ENCODE results near the gene TNFAIP3. TPM values are rescaled to one million over a fixed set of nuclear protein-coding genes. Genes with fewer than 3 reads are reported as not detected.

The TNFAIP3 gene
- total RNA-seq, 1 donor from 2014 or later = 3.6 TPM

DNA sequence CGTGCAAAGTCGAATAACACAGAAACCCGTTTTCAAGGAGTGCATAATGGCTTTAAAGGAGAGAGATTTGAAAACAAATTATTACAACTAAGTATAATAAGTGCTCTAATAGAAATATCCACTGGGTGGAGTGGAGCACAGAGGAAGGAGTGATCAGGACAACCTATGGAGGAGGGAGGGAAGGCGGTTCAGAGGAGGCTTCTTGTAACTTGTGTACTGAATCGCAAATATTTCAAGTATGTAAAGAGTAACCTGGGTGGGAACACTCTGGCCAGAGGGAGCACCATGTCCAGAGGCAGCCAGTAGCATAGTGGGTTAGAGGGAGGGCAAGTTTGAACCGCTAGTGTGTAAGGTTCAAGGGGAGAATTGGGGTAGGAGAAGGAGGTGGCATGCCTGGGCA, 21.6 kb upstream of the TNFAIP3 start:
- DNase-seq (ENCODE audit: low spot score, unreplicated experiment) = no peak
- TF ChIP-seq, protein P1, sequence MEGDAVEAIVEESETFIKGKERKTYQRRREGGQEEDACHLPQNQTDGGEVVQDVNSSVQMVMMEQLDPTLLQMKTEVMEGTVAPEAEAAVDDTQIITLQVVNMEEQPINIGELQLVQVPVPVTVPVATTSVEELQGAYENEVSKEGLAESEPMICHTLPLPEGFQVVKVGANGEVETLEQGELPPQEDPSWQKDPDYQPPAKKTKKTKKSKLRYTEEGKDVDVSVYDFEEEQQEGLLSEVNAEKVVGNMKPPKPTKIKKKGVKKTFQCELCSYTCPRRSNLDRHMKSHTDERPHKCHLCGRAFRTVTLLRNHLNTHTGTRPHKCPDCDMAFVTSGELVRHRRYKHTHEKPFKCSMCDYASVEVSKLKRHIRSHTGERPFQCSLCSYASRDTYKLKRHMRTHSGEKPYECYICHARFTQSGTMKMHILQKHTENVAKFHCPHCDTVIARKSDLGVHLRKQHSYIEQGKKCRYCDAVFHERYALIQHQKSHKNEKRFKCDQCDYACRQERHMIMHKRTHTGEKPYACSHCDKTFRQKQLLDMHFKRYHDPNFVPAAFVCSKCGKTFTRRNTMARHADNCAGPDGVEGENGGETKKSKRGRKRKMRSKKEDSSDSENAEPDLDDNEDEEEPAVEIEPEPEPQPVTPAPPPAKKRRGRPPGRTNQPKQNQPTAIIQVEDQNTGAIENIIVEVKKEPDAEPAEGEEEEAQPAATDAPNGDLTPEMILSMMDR (IDR thresholded peaks at IDR 0.05; ENCODE audit: unreplicated experiment) = no peak
- peaks cover 8% of the 10 kb centered on the region for H3K9me3 Mint-ChIP-seq (ENCODE audit: low read depth)
- no peaks in the 10 kb centered on the region for H3K36me3 Mint-ChIP-seq (ENCODE audit: insufficient read depth)
- no peaks in the 10 kb centered on the region for H3K4me1 Mint-ChIP-seq (ENCODE audit: low read depth)
- H3K27ac Mint-ChIP-seq = no peak overlapping the region
- H3K27me3 Mint-ChIP-seq = peaks cover 2% of the 10 kb centered on the region
- H3K4me3 Mint-ChIP-seq (ENCODE audit: low read depth) = no peak overlapping the region

DNA sequence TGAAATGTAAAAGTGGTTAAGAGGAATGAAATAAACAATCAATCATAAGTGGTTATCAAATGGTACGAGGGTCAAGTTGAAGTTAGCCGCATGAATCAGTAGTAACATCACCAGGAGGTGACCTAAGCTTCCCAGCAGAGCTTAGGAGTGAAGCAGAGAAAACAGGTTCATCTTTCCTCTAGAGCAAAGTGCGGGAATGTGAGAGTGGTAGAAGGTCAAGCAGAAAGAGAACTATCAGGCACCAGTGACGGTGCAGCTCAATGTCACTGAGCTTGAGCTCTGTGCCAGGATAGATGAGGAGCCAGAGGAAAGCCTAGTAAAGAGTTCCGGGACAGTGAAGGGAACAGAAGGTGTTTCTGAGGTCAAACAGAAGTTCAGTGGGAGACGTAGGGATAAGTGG, 20.8 kb upstream of the TNFAIP3 start:
- H3K27me3 Mint-ChIP-seq = peaks cover 2% of the 10 kb centered on the region
- no peak for DNase-seq (ENCODE audit: low spot score, unreplicated experiment)
- H3K4me1 Mint-ChIP-seq (ENCODE audit: low read depth) = no peaks in the 10 kb centered on the region
- no peak overlapping the region for H3K27ac Mint-ChIP-seq
- no peak overlapping the region for H3K4me3 Mint-ChIP-seq (ENCODE audit: low read depth)
- H3K9me3 Mint-ChIP-seq (ENCODE audit: low read depth) = peaks cover under 1% of the 10 kb centered on the region
- TF ChIP-seq, protein P1 (IDR thresholded peaks at IDR 0.05; ENCODE audit: unreplicated experiment) = no peak
- H3K36me3 Mint-ChIP-seq (ENCODE audit: insufficient read depth) = no peaks in the 10 kb centered on the region

DNA sequence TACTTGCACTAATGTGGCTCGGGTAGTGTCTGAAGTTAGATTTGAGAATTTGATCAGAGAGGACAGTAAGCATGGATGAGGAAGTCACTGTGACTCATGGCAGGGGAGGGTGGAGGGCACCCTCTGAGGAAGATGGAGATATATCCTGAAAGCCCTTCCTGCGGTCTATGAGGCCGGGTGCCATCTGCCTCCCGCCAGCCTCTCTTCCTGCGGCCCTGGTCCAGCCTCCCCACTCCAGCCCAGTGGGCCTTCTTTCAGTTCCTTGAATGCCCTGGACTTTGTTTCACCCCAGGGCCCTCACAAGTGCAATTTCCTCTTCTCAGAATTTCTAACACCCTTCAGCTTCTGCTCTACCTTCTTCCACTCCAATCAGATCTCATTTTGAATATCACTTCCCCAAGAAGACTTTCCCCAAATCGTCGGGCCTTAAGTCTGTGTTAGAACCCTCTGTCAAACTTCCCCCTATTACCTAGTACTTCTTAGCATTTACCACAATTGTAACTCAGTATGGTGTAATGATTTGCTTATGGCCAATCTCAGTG, 20.2 kb upstream of the TNFAIP3 start:
- no peak overlapping the region for H3K4me3 Mint-ChIP-seq (ENCODE audit: low read depth)
- no peaks in the 10 kb centered on the region for H3K4me1 Mint-ChIP-seq (ENCODE audit: low read depth)
- H3K27ac Mint-ChIP-seq = no peak overlapping the region
- no peak for DNase-seq (ENCODE audit: low spot score, unreplicated experiment)
- H3K9me3 Mint-ChIP-seq (ENCODE audit: low read depth) = no peaks in the 10 kb centered on the region
- no peaks in the 10 kb centered on the region for H3K36me3 Mint-ChIP-seq (ENCODE audit: insufficient read depth)
- peaks cover 2% of the 10 kb centered on the region for H3K27me3 Mint-ChIP-seq
- TF ChIP-seq, protein P1 (IDR thresholded peaks at IDR 0.05; ENCODE audit: unreplicated experiment) = no peak

DNA sequence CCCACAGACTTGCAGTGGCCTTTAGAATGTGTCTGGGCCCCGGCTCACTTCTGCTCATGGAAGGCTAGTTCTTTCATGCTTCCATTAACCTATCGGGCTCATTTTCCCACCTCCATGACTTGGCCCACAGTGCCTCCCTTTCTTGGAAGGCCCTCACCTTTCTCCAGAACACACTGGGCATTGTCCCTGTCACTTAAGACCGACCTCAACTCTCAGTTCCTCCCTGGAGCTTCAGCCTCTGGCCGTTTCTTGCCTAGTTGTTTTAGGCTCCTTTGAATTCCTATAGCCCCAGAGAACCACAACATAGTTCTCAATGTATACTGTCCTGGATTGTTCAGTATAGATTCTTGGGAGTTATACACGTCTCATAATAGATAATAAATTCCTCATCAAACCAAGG, 19.3 kb upstream of the TNFAIP3 start:
- no peak for DNase-seq (ENCODE audit: low spot score, unreplicated experiment)
- no peaks in the 10 kb centered on the region for H3K36me3 Mint-ChIP-seq (ENCODE audit: insufficient read depth)
- no peaks in the 10 kb centered on the region for H3K9me3 Mint-ChIP-seq (ENCODE audit: low read depth)
- peaks cover 2% of the 10 kb centered on the region for H3K27me3 Mint-ChIP-seq
- H3K27ac Mint-ChIP-seq = no peak overlapping the region
- H3K4me1 Mint-ChIP-seq (ENCODE audit: low read depth) = no peaks in the 10 kb centered on the region
- H3K4me3 Mint-ChIP-seq (ENCODE audit: low read depth) = no peak overlapping the region
- TF ChIP-seq, protein P1 (IDR thresholded peaks at IDR 0.05; ENCODE audit: unreplicated experiment) = no peak

DNA sequence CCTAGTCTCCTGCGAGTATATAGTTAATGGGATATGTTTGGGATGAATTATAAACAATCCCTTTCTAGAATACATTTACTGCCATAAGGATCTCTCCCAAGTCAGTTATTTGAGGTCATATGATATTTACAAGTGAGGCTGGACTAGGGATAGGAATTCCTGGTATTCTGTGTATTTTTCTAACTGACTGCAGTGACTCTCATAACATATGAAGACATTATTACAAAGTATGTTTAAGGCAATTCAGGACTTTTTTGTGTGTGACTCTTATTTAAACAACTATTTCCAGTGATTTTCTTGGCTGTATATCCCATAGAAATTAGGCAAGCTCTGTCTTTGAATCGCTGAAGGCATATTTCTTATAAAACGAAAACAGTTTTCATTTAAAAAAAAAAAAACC, 18.4 kb upstream of the TNFAIP3 start:
- Mint-ChIP-seq H3K27me3 (no peaks in the 10 kb centered on the region), H3K4me1 (ENCODE audit: low read depth) (no peaks in the 10 kb centered on the region), H3K9me3 (ENCODE audit: low read depth) (no peaks in the 10 kb centered on the region), H3K27ac (no peak overlapping the region), H3K36me3 (ENCODE audit: insufficient read depth) (no peaks in the 10 kb centered on the region), H3K4me3 (ENCODE audit: low read depth) (no peak overlapping the region)
- TF ChIP-seq, protein P1 (IDR thresholded peaks at IDR 0.05; ENCODE audit: unreplicated experiment) = no peak
- no peak for DNase-seq (ENCODE audit: low spot score, unreplicated experiment)
